Upper lobe of left lung (tissue), 6 donors: ENCODE data around the gene GLTP. TPM values are rescaled to one million over a fixed set of nuclear protein-coding genes. Genes with fewer than 3 reads are reported as not detected.
"Not testable (repeated sequence)": the region's sequence is repeated elsewhere in the genome, so short reads cannot be mapped to it uniquely, and the experiment has no call there.

Experiments used
- ATAC-seq, 2 donors: fragments of 200-7000 bp; cut with Tn5 transposase; one replicate each; pipeline ENCODE4 v1.9.1; 2022; ENCODE audit warnings: mild to moderate bottlenecking in 2 of 2, moderate library complexity in 2 of 2; ENCODE audit not compliant: low FRiP score in 2 of 2
- DNase-seq, 2 donors: peaks; one replicate each; pipeline ENCODE4 v3.0.0-alpha.2; 2019 to 2020
- H3K27ac ChIP-seq, 4 donors: fragments of 200-600 bp; sonication (generic); one replicate each; pipeline ENCODE4 v1.5.1; 2016 to 2019
- H3K27me3 ChIP-seq, 4 donors: fragments of 200-600 bp; sonication (generic); one replicate each; pipeline ENCODE4 v1.5.1; 2017 to 2019
- H3K36me3 ChIP-seq, 4 donors: fragments of 200-600 bp; sonication (generic); one replicate each; pipeline ENCODE4 v1.5.1; 2016 to 2019
- H3K4me1 ChIP-seq, 4 donors: fragments of 200-600 bp; sonication (generic); one replicate each; pipeline ENCODE4 v1.5.1; 2018 to 2019
- H3K4me3 ChIP-seq, 4 donors: fragments of 200-600 bp; sonication (generic); one replicate each; pipeline ENCODE4 v1.5.1; 2017 to 2019; ENCODE audit warnings: mild to moderate bottlenecking in 2 of 4, moderate library complexity in 1 of 4
- H3K9me3 ChIP-seq, 4 donors: fragments of 200-600 bp; sonication (generic); one replicate each; pipeline ENCODE4 v1.5.1; 2018 to 2019
- CTCF ChIP-seq, 6 experiments: fragments of 450-650 bp in 4 of 6; fragments of 200-600 bp in 2 of 6; sonication (generic) in 2 of 6; IDR thresholded peaks; one replicate each; pipeline ENCODE4 v1.5.1; 2016 to 2019; ENCODE audit warnings: antibody characterized with exemption in 6 of 6
- EP300 ChIP-seq, 4 donors: sonication (generic); formaldehyde crosslinking; IDR thresholded peaks; one replicate each; pipeline ENCODE4 v1.5.1; 2017; ENCODE audit warnings: antibody characterized with exemption in 4 of 4, control low read depth in 2 of 4
- POLR2A ChIP-seq, 4 donors: fragments of 450-650 bp; IDR thresholded peaks; one replicate each; pipeline ENCODE4 v1.5.1; 2016 to 2017; ENCODE audit warnings: antibody characterized with exemption in 4 of 4, mild to moderate bottlenecking in 2 of 4
- POLR2AphosphoS5 ChIP-seq, 2 donors: sonication (generic); formaldehyde crosslinking; IDR thresholded peaks; one replicate each; pipeline ENCODE4 v1.5.1; 2017; ENCODE audit warnings: antibody characterized with exemption in 2 of 2
- WGBS, 2 donors: methylation state at CpG; one replicate each; pipeline ENCODE4 v1.1.5; 2017 to 2018; 5-methylcytosine and 5-hydroxymethylcytosine counted together
- total RNA-seq, 6 donors: library from RNA; depleted of rRNA in 4 of 6; stranded (reverse); fragments of >200 nt in 4 of 6; gene quantifications; one replicate each; pipeline versions ENCODE4 v1.1.0 to v1.2.1, GENCODE V29; 2016 to 2021
- donor health status: DM: no; HTN: no; CAD: no; lungs with moderate emphysema.
- donor health status: DM: no; HTN: yes; CAD: no; lungs with severe emphysema.

The GLTP gene
- total RNA-seq, 6 donors from 2014 or later = 24.7 to 59.7 (median 46.6) TPM

GRCh38 chr12:109893261-109893995, 13.1 kb upstream of the GLTP start:
- H3K9me3 ChIP-seq = no peaks in the 10 kb centered on the region
- DNase-seq (peak in 1 of 2 donors; percentile 41), ATAC-seq (no peak)
- no peak overlapping the region for H3K4me3 ChIP-seq
- 75 to 77% methylated on average over 7 of the region's 7 CpGs for WGBS, 2 donors
- no peaks in the 10 kb centered on the region for H3K36me3 ChIP-seq
- H3K4me1 ChIP-seq = peaks cover 0 to 9% (median 3%) of the 10 kb centered on the region in 4 donors
- no peak overlapping the region for H3K27ac ChIP-seq
- TF ChIP-seq POLR2A (IDR thresholded peaks at IDR 0.05) (no peak), EP300 (IDR thresholded peaks at IDR 0.05) (no peak), CTCF (IDR thresholded peaks at IDR 0.05) (no peak), POLR2AphosphoS5 (IDR thresholded peaks at IDR 0.05) (no peak)
- H3K27me3 ChIP-seq = no peaks in the 10 kb centered on the region

GRCh38 chr12:109892748-109893147, 12.4 kb upstream of the GLTP start:
- WGBS, 2 donors = 75 to 84% methylated on average over 4 of the region's 4 CpGs
- Histone ChIP-seq H3K27ac (no peak overlapping the region), H3K27me3 (no peaks in the 10 kb centered on the region), H3K4me3 (no peak overlapping the region), H3K9me3 (no peaks in the 10 kb centered on the region), H3K36me3 (no peaks in the 10 kb centered on the region), H3K4me1 (peaks cover 3 to 15% (median 9%) of the 10 kb centered on the region in 4 donors)
- TF ChIP-seq POLR2A (IDR thresholded peaks at IDR 0.05) = no peak
- no peak for TF ChIP-seq CTCF (IDR thresholded peaks at IDR 0.05)
- no peak for TF ChIP-seq POLR2AphosphoS5 (IDR thresholded peaks at IDR 0.05)
- TF ChIP-seq EP300 (IDR thresholded peaks at IDR 0.05) = no peak
- ATAC-seq (no peak), DNase-seq (no peak)

GRCh38 chr12:109892165-109892715, 11.9 kb upstream of the GLTP start:
- no peaks in the 10 kb centered on the region for H3K36me3 ChIP-seq
- WGBS, 2 donors = 100% methylated on average over 1 of the region's 1 CpG
- H3K9me3 ChIP-seq = no peaks in the 10 kb centered on the region
- no peaks in the 10 kb centered on the region for H3K27me3 ChIP-seq
- H3K4me3 ChIP-seq = no peak overlapping the region
- H3K4me1 ChIP-seq = peaks cover 4 to 18% (median 12%) of the 10 kb centered on the region in 4 donors
- ATAC-seq (no peak), DNase-seq (no peak)
- TF ChIP-seq POLR2A (IDR thresholded peaks at IDR 0.05) (no peak), EP300 (IDR thresholded peaks at IDR 0.05) (no peak), POLR2AphosphoS5 (IDR thresholded peaks at IDR 0.05) (no peak), CTCF (IDR thresholded peaks at IDR 0.05) (no peak)
- no peak overlapping the region for H3K27ac ChIP-seq

GRCh38 chr12:109891731-109892130, 11.4 kb upstream of the GLTP start:
- 91 to 98% methylated on average over 7 of the region's 7 CpGs for WGBS, 2 donors
- H3K4me3 ChIP-seq = not testable (repeated sequence)

GRCh38 chr12:109890620-109891170, 10.4 kb upstream of the GLTP start:
- Histone ChIP-seq H3K27ac (no peak overlapping the region), H3K27me3 (no peaks in the 10 kb centered on the region), H3K4me3 (no peak overlapping the region), H3K4me1 (peaks cover 4 to 18% (median 12%) of the 10 kb centered on the region in 4 donors), H3K9me3 (no peaks in the 10 kb centered on the region), H3K36me3 (no peaks in the 10 kb centered on the region)
- DNase-seq (no peak), ATAC-seq (no peak)
- TF ChIP-seq EP300 (IDR thresholded peaks at IDR 0.05) = no peak
- TF ChIP-seq POLR2A (IDR thresholded peaks at IDR 0.05) = no peak
- no peak for TF ChIP-seq CTCF (IDR thresholded peaks at IDR 0.05)
- TF ChIP-seq POLR2AphosphoS5 (IDR thresholded peaks at IDR 0.05) = no peak
- WGBS, 2 donors = 82 to 85% methylated on average over 13 of the region's 13 CpGs

More at GRCh38 chr12:109891731-109892130, 11.4 kb upstream of the GLTP start:
- peaks cover 4 to 18% (median 12%) of the 10 kb centered on the region in 4 donors for H3K4me1 ChIP-seq
- not testable (repeated sequence) for ATAC-seq, DNase-seq, H3K9me3 ChIP-seq, H3K36me3 ChIP-seq, H3K27me3 ChIP-seq, H3K27ac ChIP-seq
